ENCODE measurements around the gene COL23A1.

DNA sequence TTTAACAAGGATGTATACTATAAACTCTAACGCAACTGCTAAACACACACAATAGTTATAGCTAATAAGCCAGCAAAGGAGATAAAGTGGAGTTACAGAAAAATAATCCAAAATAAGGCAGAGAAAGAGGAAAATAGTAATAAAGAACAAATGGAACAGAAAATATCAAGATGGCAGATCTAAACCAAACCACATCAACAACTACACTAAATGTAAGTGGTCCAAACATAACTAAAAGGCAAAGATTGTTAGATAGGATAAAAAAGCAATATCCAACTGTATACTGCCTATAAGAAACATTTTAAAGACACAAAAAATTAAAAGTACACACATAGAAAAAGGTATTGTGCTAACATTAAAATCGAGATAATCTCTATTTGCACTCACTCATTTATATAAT is 5.6 kb upstream of the COL23A1 start:
- TF ChIP-seq, protein P1, sequence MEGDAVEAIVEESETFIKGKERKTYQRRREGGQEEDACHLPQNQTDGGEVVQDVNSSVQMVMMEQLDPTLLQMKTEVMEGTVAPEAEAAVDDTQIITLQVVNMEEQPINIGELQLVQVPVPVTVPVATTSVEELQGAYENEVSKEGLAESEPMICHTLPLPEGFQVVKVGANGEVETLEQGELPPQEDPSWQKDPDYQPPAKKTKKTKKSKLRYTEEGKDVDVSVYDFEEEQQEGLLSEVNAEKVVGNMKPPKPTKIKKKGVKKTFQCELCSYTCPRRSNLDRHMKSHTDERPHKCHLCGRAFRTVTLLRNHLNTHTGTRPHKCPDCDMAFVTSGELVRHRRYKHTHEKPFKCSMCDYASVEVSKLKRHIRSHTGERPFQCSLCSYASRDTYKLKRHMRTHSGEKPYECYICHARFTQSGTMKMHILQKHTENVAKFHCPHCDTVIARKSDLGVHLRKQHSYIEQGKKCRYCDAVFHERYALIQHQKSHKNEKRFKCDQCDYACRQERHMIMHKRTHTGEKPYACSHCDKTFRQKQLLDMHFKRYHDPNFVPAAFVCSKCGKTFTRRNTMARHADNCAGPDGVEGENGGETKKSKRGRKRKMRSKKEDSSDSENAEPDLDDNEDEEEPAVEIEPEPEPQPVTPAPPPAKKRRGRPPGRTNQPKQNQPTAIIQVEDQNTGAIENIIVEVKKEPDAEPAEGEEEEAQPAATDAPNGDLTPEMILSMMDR (conservative IDR thresholded peaks at IDR 0.05; ENCODE audit: low read depth, low read length), result no peak
- TF ChIP-seq EZH2 (IDR thresholded peaks at IDR 0.05; ENCODE audit: borderline replicate concordance, low read depth, low read length, poor library complexity, severe bottlenecking), result no peak
